SK-N-SH treated with all-trans-retinoic acid at 6 μM for 48 hours (cell line): Measurements from ENCODE around the gene IL1R2.

Source experiments
- POU6F1 ChIP-seq: fragments of 250-450 bp; sonication (Bioruptor Pico); IDR thresholded peaks from 2 replicates; pipeline ENCODE4 v1.8.0; 2021; ENCODE audit warnings: low read depth, mild to moderate bottlenecking, moderate library complexity, borderline replicate concordance
- SNAI2 ChIP-seq: fragments of 250-450 bp; sonication (Bioruptor Pico); IDR thresholded peaks from 2 replicates; pipeline ENCODE4 v1.5.0; 2020; ENCODE audit warnings: mild to moderate bottlenecking, moderate library complexity
- TCF4 ChIP-seq: fragments of 250-450 bp; sonication (Bioruptor Pico); IDR thresholded peaks from 2 replicates; pipeline ENCODE4 v1.8.0; 2021; ENCODE audit warnings: mild to moderate bottlenecking, moderate library complexity, borderline replicate concordance
- TF ChIP-seq, protein P1 (sequence below): fragments of 250-450 bp; sonication (Bioruptor Pico); IDR thresholded peaks from 2 replicates; pipeline ENCODE4 v1.8.0; 2020; ENCODE audit warnings: mild to moderate bottlenecking, moderate library complexity, borderline replicate concordance

GRCh38 chr2:101948625-101949155 lies 43.1 kb upstream of the IL1R2 start:
- TF ChIP-seq TCF4 (CRISPR knock-in tag) = no peak
- TF ChIP-seq, protein P1, sequence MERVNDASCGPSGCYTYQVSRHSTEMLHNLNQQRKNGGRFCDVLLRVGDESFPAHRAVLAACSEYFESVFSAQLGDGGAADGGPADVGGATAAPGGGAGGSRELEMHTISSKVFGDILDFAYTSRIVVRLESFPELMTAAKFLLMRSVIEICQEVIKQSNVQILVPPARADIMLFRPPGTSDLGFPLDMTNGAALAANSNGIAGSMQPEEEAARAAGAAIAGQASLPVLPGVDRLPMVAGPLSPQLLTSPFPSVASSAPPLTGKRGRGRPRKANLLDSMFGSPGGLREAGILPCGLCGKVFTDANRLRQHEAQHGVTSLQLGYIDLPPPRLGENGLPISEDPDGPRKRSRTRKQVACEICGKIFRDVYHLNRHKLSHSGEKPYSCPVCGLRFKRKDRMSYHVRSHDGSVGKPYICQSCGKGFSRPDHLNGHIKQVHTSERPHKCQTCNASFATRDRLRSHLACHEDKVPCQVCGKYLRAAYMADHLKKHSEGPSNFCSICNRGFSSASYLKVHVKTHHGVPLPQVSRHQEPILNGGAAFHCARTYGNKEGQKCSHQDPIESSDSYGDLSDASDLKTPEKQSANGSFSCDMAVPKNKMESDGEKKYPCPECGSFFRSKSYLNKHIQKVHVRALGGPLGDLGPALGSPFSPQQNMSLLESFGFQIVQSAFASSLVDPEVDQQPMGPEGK (CRISPR knock-in tag) = no peak
- TF ChIP-seq POU6F1 = no peak
- TF ChIP-seq SNAI2 (CRISPR knock-in tag) = no peak
